GM23338 (cell line): Measurements from ENCODE around the gene CERS1. TPM values are rescaled to one million over a fixed set of nuclear protein-coding genes. Genes with fewer than 3 reads are reported as not detected.

ENCODE experiments used
- ATAC-seq: fragments of 200-7000 bp; cut with Tn5 transposase; 3 replicates; pipeline ENCODE4 v1.9.1; 2020
- DNase-seq: peaks from one replicate; pipeline ENCODE4 v3.0.0-alpha.2; 2015; ENCODE audit warnings: low spot score
- H2AFZ ChIP-seq: fragments of 200-600 bp; sonication (generic); 2 replicates; pipeline ENCODE4 v1.8.0; 2016; ENCODE audit warnings: antibody characterized with exemption, mild to moderate bottlenecking, moderate library complexity
- H3F3A ChIP-seq: fragments of 200-600 bp; sonication (generic); replicated peaks from 2 replicates; pipeline ENCODE4 v1.8.0; 2017; ENCODE audit warnings: antibody characterized with exemption, mixed run types, low read depth
- H3K27ac ChIP-seq: fragments of 200-600 bp; sonication (generic); 2 replicates; pipeline ENCODE4 v1.6.1; 2016; ENCODE audit warnings: low read depth
- H3K27me3 ChIP-seq: fragments of 200-600 bp; sonication (generic); 2 replicates; pipeline ENCODE4 v1.8.0; 2016; ENCODE audit warnings: mild to moderate bottlenecking, mixed run types, moderate library complexity; ENCODE audit not compliant: insufficient read depth
- H3K36me3 ChIP-seq: fragments of 200-600 bp; sonication (generic); 2 replicates; pipeline ENCODE4 v1.8.0; 2016; ENCODE audit warnings: mild to moderate bottlenecking; ENCODE audit not compliant: insufficient read depth
- H3K4me1 ChIP-seq: fragments of 200-600 bp; sonication (generic); 2 replicates; pipeline ENCODE4 v1.8.0; 2016; ENCODE audit warnings: mild to moderate bottlenecking, moderate library complexity; ENCODE audit not compliant: insufficient read depth
- H3K4me2 ChIP-seq: fragments of 200-600 bp; sonication (generic); 2 replicates; pipeline ENCODE4 v1.7.1; 2017; ENCODE audit warnings: mixed run types
- H3K4me3 ChIP-seq: fragments of 200-600 bp; sonication (generic); 2 replicates; pipeline ENCODE4 v1.6.1; 2016; ENCODE audit warnings: mixed run types
- H3K79me2 ChIP-seq: fragments of 200-600 bp; sonication (generic); replicated peaks from 2 replicates; pipeline ENCODE4 v1.8.0; 2017; ENCODE audit warnings: mild to moderate bottlenecking; ENCODE audit not compliant: insufficient read depth
- H3K9me2 ChIP-seq: fragments of 200-600 bp; sonication (generic); 2 replicates; pipeline ENCODE4 v1.8.0; 2017; ENCODE audit not compliant: insufficient read depth
- H4K20me1 ChIP-seq: fragments of 200-600 bp; sonication (generic); replicated peaks from 2 replicates; pipeline ENCODE4 v1.8.0; 2017; ENCODE audit warnings: mild to moderate bottlenecking; ENCODE audit not compliant: insufficient read depth
- H3K27ac Mint-ChIP-seq: 2 replicates; pipeline ENCODE4 v1.8.0; 2020; ENCODE audit warnings: inconsistent platforms, mild to moderate bottlenecking, moderate library complexity, mixed read lengths
- H3K27me3 Mint-ChIP-seq: 3 replicates; pipeline ENCODE4 v1.8.0; 2022; ENCODE audit warnings: low read depth, mild to moderate bottlenecking, moderate library complexity, mixed read lengths, inconsistent platforms; ENCODE audit not compliant: insufficient read depth, poor library complexity
- H3K36me3 Mint-ChIP-seq: 3 replicates; pipeline ENCODE4 v1.8.0; 2021; ENCODE audit warnings: low read depth, mild to moderate bottlenecking, inconsistent platforms, moderate library complexity, mixed read lengths
- H3K4me1 Mint-ChIP-seq: 3 replicates; pipeline ENCODE4 v1.8.0; 2020; ENCODE audit warnings: mild to moderate bottlenecking, inconsistent platforms, mixed read lengths
- H3K4me3 Mint-ChIP-seq: 3 replicates; pipeline ENCODE4 v1.8.0; 2021; ENCODE audit warnings: moderate library complexity, mild to moderate bottlenecking, inconsistent platforms, mixed read lengths
- H3K9me3 Mint-ChIP-seq: 3 replicates; pipeline ENCODE4 v1.8.0; 2020; ENCODE audit warnings: moderate library complexity, mild to moderate bottlenecking, inconsistent platforms, mixed read lengths
- CREB1 ChIP-seq: fragments of 250-450 bp; sonication (Bioruptor Pico); IDR thresholded peaks from 2 replicates; pipeline ENCODE4 v1.5.0; 2020; ENCODE audit warnings: low read depth, mild to moderate bottlenecking, moderate library complexity
- CTCF ChIP-seq, 2 experiments: fragments of 200-600 bp in 1 of 2; sonication (generic) in 1 of 2; conservative IDR thresholded peaks; 2 replicates each; pipeline versions ENCODE4 v1.5.1 to v1.6.1; 2016 to 2017; ENCODE audit warnings: antibody characterized with exemption in 2 of 2, low read depth in 2 of 2, mild to moderate bottlenecking in 2 of 2, moderate library complexity in 1 of 2
- ETS1 ChIP-seq: IDR thresholded peaks from 2 replicates; pipeline ENCODE4 v1.6.1; 2016; ENCODE audit warnings: antibody characterized with exemption
- EZH2 ChIP-seq: fragments of 200-600 bp; sonication (generic); IDR thresholded peaks from one replicate; pipeline ENCODE4 v1.8.0; 2017; ENCODE audit warnings: antibody characterized with exemption, mild to moderate bottlenecking, low read depth; ENCODE audit not compliant: unreplicated experiment
- EZH2phosphoT487 ChIP-seq: fragments of 200-600 bp; sonication (generic); IDR thresholded peaks from one replicate; pipeline ENCODE4 v1.8.1; 2018; ENCODE audit warnings: antibody characterized with exemption; ENCODE audit not compliant: unreplicated experiment
- JUNB ChIP-seq: IDR thresholded peaks from one replicate; pipeline ENCODE4 v1.6.1; 2016; ENCODE audit warnings: antibody characterized with exemption; ENCODE audit not compliant: unreplicated experiment
- NANOG ChIP-seq: IDR thresholded peaks from 2 replicates; pipeline ENCODE4 v1.6.1; 2016; ENCODE audit warnings: antibody characterized with exemption, borderline replicate concordance
- POLR2AphosphoS5 ChIP-seq: IDR thresholded peaks from 2 replicates; pipeline ENCODE4 v1.6.1; 2016; ENCODE audit warnings: antibody characterized with exemption, low read depth
- REST ChIP-seq: IDR thresholded peaks from one replicate; pipeline ENCODE4 v1.6.1; 2018; ENCODE audit warnings: antibody characterized with exemption; ENCODE audit not compliant: unreplicated experiment
- STAT1 ChIP-seq: IDR thresholded peaks from one replicate; pipeline ENCODE4 v1.6.1; 2016; ENCODE audit warnings: antibody characterized with exemption; ENCODE audit not compliant: unreplicated experiment
- ZNF114 ChIP-seq: fragments of 250-450 bp; sonication (Bioruptor Pico); IDR thresholded peaks from 2 replicates; pipeline ENCODE4 v1.5.0; 2020; ENCODE audit warnings: mild to moderate bottlenecking, moderate library complexity
- ZNF331 ChIP-seq: fragments of 250-450 bp; sonication (Bioruptor Pico); IDR thresholded peaks from 2 replicates; pipeline ENCODE4 v1.5.0; 2020; ENCODE audit warnings: low read depth, mild to moderate bottlenecking, moderate library complexity
- ZNF462 ChIP-seq: fragments of 250-450 bp; sonication (Bioruptor Pico); IDR thresholded peaks from 2 replicates; pipeline ENCODE4 v1.5.0; 2020; ENCODE audit warnings: mild to moderate bottlenecking, moderate library complexity
- polyA plus RNA-seq: library from polyadenylated mRNA; unstranded; fragments of >200 nt; fragmentation: Nextera tagmentation; extraction: Ambion mirVana; gene quantifications from 2 replicates; pipeline ENCODE4 v1.2.1, GENCODE V29; 2016
- total RNA-seq: library from RNA; depleted of rRNA; stranded (reverse); fragments of >200 nt; shearing (Covaris generic); gene quantifications from 2 replicates; pipeline ENCODE4 v1.2.3, GENCODE V29; 2014

Gene CERS1
- total and polyA plus RNA-seq, 2 experiments from 2014 or later = 11.1 to 12.2 TPM

- Histone ChIP-seq H3K36me3 (no peaks in the 10 kb centered on the region), H3F3A (peaks cover 4% of the 10 kb centered on the region; the same call in 1 of the 2 replicates), H3K27ac (no peak overlapping the region), H3K9me2 (no peaks in the 10 kb centered on the region), H3K4me3 (no peak overlapping the region), H3K79me2 (no peaks in the 10 kb centered on the region), H3K4me1 (peaks cover 8% of the 10 kb centered on the region; the same call in 1 of the 2 replicates), H3K4me2 (no peak overlapping the region), H3K27me3 (no peaks in the 10 kb centered on the region), H2AFZ (no peak overlapping the region), H4K20me1 (no peaks in the 10 kb centered on the region; the same call in 1 of the 2 replicates)
- peaks cover 51% of the 10 kb centered on the region for H3K36me3 Mint-ChIP-seq
- DNase-seq (no peak), ATAC-seq (no peak)
- TF ChIP-seq EZH2 (no peak), ZNF331 (CRISPR knock-in tag) (no peak), CTCF (conservative IDR thresholded peaks at IDR 0.05; ENCODE audit: low read depth in 2 of 2) (no peak), NANOG (no peak), ZNF114 (CRISPR knock-in tag) (no peak), ETS1 (no peak), EZH2phosphoT487 (no peak), ZNF462 (CRISPR knock-in tag) (no peak), CREB1 (CRISPR knock-in tag) (no peak), JUNB (no peak), REST (no peak), POLR2AphosphoS5 (no peak), STAT1 (no peak)
- no peaks in the 10 kb centered on the region for H3K9me3 Mint-ChIP-seq
- H3K27ac Mint-ChIP-seq = no peak overlapping the region
- peaks cover 4% of the 10 kb centered on the region; the same call in 2 of the 3 replicates for H3K4me1 Mint-ChIP-seq
- no peak overlapping the region for H3K4me3 Mint-ChIP-seq
- peaks cover 15% of the 10 kb centered on the region for H3K27me3 Mint-ChIP-seq
Measured at GRCh38 chr19:18929311-18929710, 33.4 kb upstream of the CERS1 start.
